Transverse colon (tissue), 4 donors: ENCODE measurements around the gene EFCAB11. TPM values are rescaled to one million over a fixed set of nuclear protein-coding genes. Genes with fewer than 3 reads are reported as not detected.

Source experiments
- DNase-seq: peaks from one replicate; pipeline ENCODE4 v3.0.0-alpha.2; 2019
- H3K27ac ChIP-seq, 4 donors: fragments of 200-600 bp; sonication (generic); 2 replicates each; pipeline ENCODE4 v1.5.1; 2016 to 2018; ENCODE audit warnings: inconsistent platforms in 4 of 4
- H3K27me3 ChIP-seq: fragments of 200-600 bp; sonication (generic); 2 replicates; pipeline ENCODE4 v1.5.1; 2017; ENCODE audit warnings: inconsistent platforms
- H3K36me3 ChIP-seq, 4 donors: fragments of 200-600 bp; sonication (generic); 2 replicates each; pipeline ENCODE4 v1.5.1; 2017 to 2019; ENCODE audit warnings: inconsistent platforms in 4 of 4
- H3K4me1 ChIP-seq, 4 donors: fragments of 200-600 bp; sonication (generic); 2 replicates each; pipeline ENCODE4 v1.5.1; 2017 to 2020; ENCODE audit warnings: inconsistent platforms in 4 of 4
- H3K4me3 ChIP-seq, 4 donors: fragments of 200-600 bp; sonication (generic); 1 replicate in 1 of 4; 2 replicates in 3 of 4; pipeline versions ENCODE4 v1.5.1 to v1.6.1; 2017 to 2019; ENCODE audit warnings: inconsistent platforms in 4 of 4
- H3K9me3 ChIP-seq, 2 donors: fragments of 200-600 bp; sonication (generic); 2 replicates each; pipeline ENCODE4 v1.5.1; 2017 to 2019; ENCODE audit warnings: inconsistent platforms in 2 of 2
- CTCF ChIP-seq, 5 experiments: fragments of 200-600 bp in 3 of 5; fragments of 450-650 bp in 2 of 5; sonication (generic) in 3 of 5; IDR thresholded peaks; 1 replicate in 2 of 5; 2 replicates in 3 of 5; pipeline ENCODE4 v1.5.1; 2016 to 2017; ENCODE audit warnings: antibody characterized with exemption in 5 of 5, inconsistent platforms in 3 of 5, mild to moderate bottlenecking in 2 of 5, moderate library complexity in 1 of 5
- EP300 ChIP-seq: sonication (generic); formaldehyde crosslinking; IDR thresholded peaks from one replicate; pipeline ENCODE4 v1.6.1; 2017; ENCODE audit warnings: antibody characterized with exemption, low read depth
- POLR2A ChIP-seq: fragments of 450-650 bp; IDR thresholded peaks from one replicate; pipeline ENCODE4 v1.6.1; 2016; ENCODE audit warnings: antibody characterized with exemption, mild to moderate bottlenecking, moderate library complexity
- POLR2AphosphoS5 ChIP-seq, 3 donors: sonication (generic); formaldehyde crosslinking; IDR thresholded peaks; one replicate each; pipeline ENCODE4 v1.6.1; 2016; ENCODE audit warnings: antibody characterized with exemption in 3 of 3
- WGBS, 2 donors: methylation state at CpG; one replicate each; pipeline ENCODE4 v1.1.5; 2018; ENCODE audit warnings: low coverage in 1 of 2; 5-methylcytosine and 5-hydroxymethylcytosine counted together
- in situ Hi-C, 4 donors: fragments of 200-750 bp; cut with MboI; loops; one replicate each; pipeline versions ENCODE4 v1.15.0 to v1.15.1; 2017; ENCODE audit warnings: low sequenced_read_pairs in 3 of 4, low pct_ligation_motif_present in 1 of 4, low pct_unique_long_range_greater_than_20kb in 1 of 4
- intact Hi-C: fragments of 100-400 bp; cut with DNase I; formaldehyde crosslinking; loops from one replicate; pipeline ENCODE4 v1.15.1; 2023; ENCODE audit warnings: low total_unique reads
- total RNA-seq, 4 donors: library from RNA; depleted of rRNA; stranded (reverse); fragments of >200 nt; gene quantifications; one replicate each; pipeline ENCODE4 v1.1.0, GENCODE V29; 2016

EFCAB11 gene
- total RNA-seq, 4 donors from 2014 or later = 6.0 to 6.7 TPM; not detected in 2

GRCh38 chr14:89797148-89797547, 157.4 kb downstream of the EFCAB11 start:
- in situ Hi-C loops = no loop called here
- no peaks in the 10 kb centered on the region for H3K4me1 ChIP-seq
- TF ChIP-seq POLR2AphosphoS5 (IDR thresholded peaks at IDR 0.05) (no peak), CTCF (IDR thresholded peaks at IDR 0.05) (no peak), POLR2A (no peak), EP300 (no peak)
- DNase-seq = no peak
- no peaks in the 10 kb centered on the region for H3K36me3 ChIP-seq
- no peak overlapping the region for H3K4me3 ChIP-seq
- H3K9me3 ChIP-seq = no peaks in the 10 kb centered on the region
- 67 to 71% methylated on average over 2 to 5 of the region's 5 CpGs for WGBS, 2 donors
- H3K27ac ChIP-seq = no peak overlapping the region
- H3K27me3 ChIP-seq = no peaks in the 10 kb centered on the region
- intact Hi-C loops = no loop called here

GRCh38 chr14:89794096-89794495, 160.4 kb downstream of the EFCAB11 start:
- no peaks in the 10 kb centered on the region for H3K27me3 ChIP-seq
- H3K27ac ChIP-seq = peak overlapping the region in 2 of 4 donors; percentile 21 to 54
- DNase-seq = no peak
- no peaks in the 10 kb centered on the region for H3K4me1 ChIP-seq
- intact Hi-C loops (loop anchor here (1.0 kb wide), 1 partner anchor 48 kb away; no protein-coding TSS in a partner anchor), in situ Hi-C loops (no loop called here)
- WGBS, 2 donors = 50 to 92% methylated on average over 1 to 3 of the region's 3 CpGs
- H3K9me3 ChIP-seq = no peaks in the 10 kb centered on the region
- H3K4me3 ChIP-seq = no peak overlapping the region
- TF ChIP-seq POLR2A (no peak), POLR2AphosphoS5 (IDR thresholded peaks at IDR 0.05) (peak in 1 of 3 donors; percentile 10)
- no peaks in the 10 kb centered on the region for H3K36me3 ChIP-seq

GRCh38 chr14:89793367-89793716, 161.2 kb downstream of the EFCAB11 start:
- in situ Hi-C loops = no loop called here

GRCh38 chr14:89792489-89793366, 161.8 kb downstream of the EFCAB11 start:
- TF ChIP-seq POLR2AphosphoS5 (IDR thresholded peaks at IDR 0.05) = peak in 1 of 3 donors; percentile 44
- TF ChIP-seq CTCF (IDR thresholded peaks at IDR 0.05) = no peak
- intact Hi-C loops (no loop called here), in situ Hi-C loops (no loop called here)
- no peak for DNase-seq
- no peaks in the 10 kb centered on the region for H3K9me3 ChIP-seq
- H3K4me3 ChIP-seq = no peak overlapping the region
- H3K27me3 ChIP-seq = no peaks in the 10 kb centered on the region
- WGBS, 2 donors = 58 to 64% methylated on average over 8 to 12 of the region's 12 CpGs
- H3K4me1 ChIP-seq = no peaks in the 10 kb centered on the region
- H3K36me3 ChIP-seq = no peaks in the 10 kb centered on the region
- peak overlapping the region; percentile 37 to 67 (median 49) for H3K27ac ChIP-seq

More at GRCh38 chr14:89793367-89793716, 161.2 kb downstream of the EFCAB11 start:
- Histone ChIP-seq H3K27me3 (no peaks in the 10 kb centered on the region), H3K9me3 (no peaks in the 10 kb centered on the region), H3K4me3 (no peak overlapping the region), H3K36me3 (no peaks in the 10 kb centered on the region), H3K27ac (peak overlapping the region in 3 of 4 donors; percentile 21 to 54 (median 37)), H3K4me1 (no peaks in the 10 kb centered on the region)
- 80 to 94% methylated on average over 1 to 2 of the region's 2 CpGs for WGBS, 2 donors
- TF ChIP-seq EP300 (no peak), POLR2A (no peak), POLR2AphosphoS5 (IDR thresholded peaks at IDR 0.05) (no peak), CTCF (IDR thresholded peaks at IDR 0.05) (no peak)
- no peak for DNase-seq
- intact Hi-C loops = no loop called here
